HEK293 (cell line): ENCODE results near the gene ARHGAP6.

Experiments used
- CTCF ChIA-PET: fragments of 350-600 bp; formaldehyde crosslinking; extraction: SDS; loops from one replicate; lab custom pipeline; 2021; ENCODE audit warnings: antibody characterized with exemption; lab: Yijun Ruan, JAX
- POLR2A ChIA-PET: fragments of 300-600 bp; formaldehyde crosslinking; extraction: SDS; loops from one replicate; lab custom pipeline; 2020; ENCODE audit warnings: antibody characterized with exemption, inconsistent platforms; lab: Yijun Ruan, JAX
- H3K27ac ChIP-seq: fragments of 200-500 bp; sonication (Bioruptor generic); 2 replicates; pipeline ENCODE4 v1.5.1; 2014; ENCODE audit warnings: low read depth, low read length, control low read depth, inconsistent platforms; ENCODE audit errors: extremely low read depth
- H3K36me3 ChIP-seq, 2 experiments: fragments of 200-500 bp in 1 of 2; sonication (Bioruptor generic) in 1 of 2; 1 replicate in 1 of 2; 2 replicates in 1 of 2; pipeline ENCODE4 v1.5.1; 2014 to 2017; ENCODE audit warnings: inconsistent platforms in 2 of 2, low read length in 2 of 2; ENCODE audit not compliant: control insufficient read depth in 2 of 2, insufficient read depth in 1 of 2
- H3K4me1 ChIP-seq: fragments of 200-500 bp; sonication (Bioruptor generic); 2 replicates; pipeline ENCODE4 v1.5.1; 2014; ENCODE audit warnings: mild to moderate bottlenecking, low read length, inconsistent platforms; ENCODE audit not compliant: control insufficient read depth, insufficient read depth
- H3K4me3 ChIP-seq: 2 replicates; pipeline ENCODE4 v1.5.1; 2011; ENCODE audit warnings: low read depth, mild to moderate bottlenecking, control low read depth, low read length, moderate library complexity
- H3K9me3 ChIP-seq: fragments of 200-500 bp; sonication (Bioruptor generic); 2 replicates; pipeline ENCODE4 v1.5.1; 2014; ENCODE audit warnings: low read depth, low read length, inconsistent platforms; ENCODE audit not compliant: control insufficient read depth, insufficient read depth
- ELK4 ChIP-seq: IDR thresholded peaks from 2 replicates; pipeline ENCODE4 v1.6.1; 2011; ENCODE audit warnings: mild to moderate bottlenecking, low read depth, low read length, borderline replicate concordance
- GFI1B ChIP-seq: fragments of 450-650 bp; formaldehyde crosslinking; IDR thresholded peaks from 2 replicates; pipeline ENCODE4 v1.5.1; 2016; ENCODE audit warnings: missing biosample characterization, missing genetic modification characterization
- MYNN ChIP-seq: fragments of 450-650 bp; formaldehyde crosslinking; IDR thresholded peaks from 2 replicates; pipeline ENCODE4 v1.5.1; 2016; ENCODE audit warnings: missing biosample characterization, missing genetic modification characterization, borderline replicate concordance
- OVOL3 ChIP-seq: fragments of 450-650 bp; formaldehyde crosslinking; IDR thresholded peaks from 2 replicates; pipeline ENCODE4 v1.5.1; 2016; ENCODE audit warnings: missing biosample characterization, missing genetic modification characterization
- PRDM10 ChIP-seq: fragments of 450-650 bp; formaldehyde crosslinking; IDR thresholded peaks from 2 replicates; pipeline ENCODE4 v1.5.1; 2016; ENCODE audit warnings: missing biosample characterization, missing genetic modification characterization
- TCF7L2 ChIP-seq: IDR thresholded peaks from 2 replicates; pipeline ENCODE4 v1.6.1; 2011; ENCODE audit warnings: low read depth, mild to moderate bottlenecking, inconsistent platforms, low read length, moderate library complexity, borderline replicate concordance
- TSHZ1 ChIP-seq: fragments of 450-650 bp; formaldehyde crosslinking; IDR thresholded peaks from 2 replicates; pipeline ENCODE4 v1.5.1; 2016; ENCODE audit warnings: missing biosample characterization, missing genetic modification characterization, borderline replicate concordance
- ZBTB26 ChIP-seq: fragments of 450-650 bp; formaldehyde crosslinking; optimal IDR thresholded peaks from 2 replicates; pipeline ENCODE3; 2016; ENCODE audit warnings: missing biosample characterization, mild to moderate bottlenecking, missing genetic modification characterization
- ZBTB48 ChIP-seq: fragments of 450-650 bp; formaldehyde crosslinking; IDR thresholded peaks from 2 replicates; pipeline ENCODE4 v1.5.1; 2016; ENCODE audit warnings: missing biosample characterization, missing genetic modification characterization
- ZNF202 ChIP-seq: fragments of 450-650 bp; formaldehyde crosslinking; IDR thresholded peaks from 2 replicates; pipeline ENCODE4 v1.5.1; 2016; ENCODE audit warnings: missing biosample characterization, missing genetic modification characterization, borderline replicate concordance
- ZNF26 ChIP-seq: fragments of 450-650 bp; formaldehyde crosslinking; IDR thresholded peaks from 2 replicates; pipeline ENCODE4 v1.5.1; 2016; ENCODE audit warnings: missing biosample characterization, missing genetic modification characterization
- ZNF266 ChIP-seq: fragments of 450-650 bp; formaldehyde crosslinking; IDR thresholded peaks from 2 replicates; pipeline ENCODE4 v1.5.1; 2016; ENCODE audit warnings: missing biosample characterization, missing genetic modification characterization, low read depth
- ZNF423 ChIP-seq: fragments of 450-650 bp; formaldehyde crosslinking; IDR thresholded peaks from 2 replicates; pipeline ENCODE4 v1.5.1; 2016; ENCODE audit warnings: missing biosample characterization, missing genetic modification characterization
- ZNF426 ChIP-seq: fragments of 450-650 bp; formaldehyde crosslinking; IDR thresholded peaks from 2 replicates; pipeline ENCODE4 v1.5.1; 2017; ENCODE audit warnings: missing biosample characterization, missing genetic modification characterization, mild to moderate bottlenecking, inconsistent platforms, moderate library complexity
- ZNF548 ChIP-seq: fragments of 450-650 bp; formaldehyde crosslinking; IDR thresholded peaks from 2 replicates; pipeline ENCODE4 v1.5.1; 2016; ENCODE audit warnings: missing biosample characterization, missing genetic modification characterization
- ZNF580 ChIP-seq: fragments of 450-650 bp; formaldehyde crosslinking; IDR thresholded peaks from 2 replicates; pipeline ENCODE4 v1.5.1; 2016; ENCODE audit warnings: missing biosample characterization, missing genetic modification characterization
- ZNF596 ChIP-seq: fragments of 450-650 bp; IDR thresholded peaks from 2 replicates; pipeline ENCODE4 v1.5.0; 2018; ENCODE audit warnings: missing biosample characterization, mild to moderate bottlenecking, missing genetic modification characterization, moderate library complexity
- ZNF645 ChIP-seq: fragments of 450-650 bp; formaldehyde crosslinking; IDR thresholded peaks from 2 replicates; pipeline ENCODE4; 2016; ENCODE audit warnings: missing biosample characterization, missing genetic modification characterization
- ZSCAN18 ChIP-seq: fragments of 450-650 bp; formaldehyde crosslinking; IDR thresholded peaks from 2 replicates; pipeline ENCODE4 v1.5.1; 2016; ENCODE audit warnings: missing biosample characterization, missing genetic modification characterization
- ZXDB ChIP-seq: fragments of 450-650 bp; formaldehyde crosslinking; IDR thresholded peaks from 2 replicates; pipeline ENCODE4 v1.5.1; 2016; ENCODE audit warnings: missing biosample characterization, missing genetic modification characterization

The ARHGAP6 gene

GRCh38 chrX:11419102-11419501 is 246.6 kb downstream of the ARHGAP6 start (continued):
- no peak for TF ChIP-seq ELK4
- TF ChIP-seq ZBTB26 (tag by site-specific recombination): no peak
- no peak for TF ChIP-seq ZNF426 (tag by site-specific recombination)
- TF ChIP-seq ZNF26 (tag by site-specific recombination): no peak
- no peak for TF ChIP-seq MYNN (tag by site-specific recombination)
- no peak for TF ChIP-seq PRDM10 (tag by site-specific recombination)
- no peak for TF ChIP-seq ZNF645 (tag by site-specific recombination)
- TF ChIP-seq OVOL3 (tag by site-specific recombination): no peak
- no peak for TF ChIP-seq ZNF580 (tag by site-specific recombination)
- TF ChIP-seq ZNF548 (tag by site-specific recombination): no peak

- Histone ChIP-seq H3K36me3 (no peaks in the 10 kb centered on the region), H3K4me1 (no peaks in the 10 kb centered on the region), H3K9me3 (no peaks in the 10 kb centered on the region), H3K27ac (no peak overlapping the region), H3K4me3 (no peak overlapping the region)
- TF ChIP-seq TSHZ1 (tag by site-specific recombination): no peak
- no peak for TF ChIP-seq ZNF596 (tag by site-specific recombination)
- TF ChIP-seq ZNF202 (tag by site-specific recombination): no peak
- no peak for TF ChIP-seq ZBTB48 (tag by site-specific recombination)
- no peak for TF ChIP-seq ZSCAN18
- no peak for TF ChIP-seq ZNF266
- no peak for TF ChIP-seq ZNF423 (tag by site-specific recombination)
- no peak for TF ChIP-seq TCF7L2
- TF ChIP-seq GFI1B (tag by site-specific recombination): no peak
- TF ChIP-seq ZXDB (tag by site-specific recombination): no peak
- POLR2A ChIA-PET: no interaction called here
- CTCF ChIA-PET: no interaction called here
These were observed 249.1 kb downstream of the ARHGAP6 start for GRCh38 chrX:11416600-11416999.
